Measurements from ENCODE around the gene HCN4.
A peak's percentile ranks its signal among the peaks of the same experiment; 100 is the strongest.
"Not testable (repeated sequence)": the region's sequence is repeated elsewhere in the genome, so short reads cannot be mapped to it uniquely, and the experiment has no call there.

HCN4 gene

GRCh38 chr15:73368301-73369136, at the start of gene HCN4:
HCN4 (minus strand) TSS chr15:73368958; CDS start chr15:73368270, 688 bp downstream.
- peak; percentile 66 for DNase-seq

- DNase-seq = no peak
These were observed 46.1 kb upstream of the HCN4 start for GRCh38 chr15:73414876-73415275.

GRCh38 chr15:73403171-73403570, 34.4 kb upstream of the HCN4 start:
- DNase-seq = no peak

- not testable (repeated sequence) for DNase-seq
These were observed 31.5 kb upstream of the HCN4 start for GRCh38 chr15:73400222-73400621.

- DNase-seq = no peak
These were observed 30.1 kb upstream of the HCN4 start for GRCh38 chr15:73398861-73399260.

GRCh38 chr15:73397461-73397860, 28.7 kb upstream of the HCN4 start:
- no peak for DNase-seq

- no peak for DNase-seq
These were observed 26.9 kb upstream of the HCN4 start for GRCh38 chr15:73395671-73396070.

- no peak for DNase-seq
These were observed 26.0 kb upstream of the HCN4 start for GRCh38 chr15:73394782-73395181.

- no peak for DNase-seq
These were observed 24.6 kb upstream of the HCN4 start for GRCh38 chr15:73393336-73393735.

GRCh38 chr15:73392025-73392424, 23.3 kb upstream of the HCN4 start:
- no peak for DNase-seq

- no peak for DNase-seq
These were observed 22.5 kb upstream of the HCN4 start for GRCh38 chr15:73391128-73391872.

GRCh38 chr15:73389971-73390544, 21.3 kb upstream of the HCN4 start:
- no peak for DNase-seq

- DNase-seq = no peak
These were observed 20.8 kb upstream of the HCN4 start for GRCh38 chr15:73389539-73389938.

GRCh38 chr15:73388256-73388781, 19.6 kb upstream of the HCN4 start:
- no peak for DNase-seq

- no peak for DNase-seq
These were observed 18.9 kb upstream of the HCN4 start for GRCh38 chr15:73387507-73388255.

GRCh38 chr15:73386886-73387506, 18.2 kb upstream of the HCN4 start:
- DNase-seq = no peak

GRCh38 chr15:73386238-73386637, 17.5 kb upstream of the HCN4 start:
- DNase-seq = no peak

GRCh38 chr15:73385205-73385604, 16.4 kb upstream of the HCN4 start:
- no peak for DNase-seq

- no peak for DNase-seq
These were observed 14.8 kb upstream of the HCN4 start for GRCh38 chr15:73383310-73384189.

- no peak for DNase-seq
These were observed 13.4 kb upstream of the HCN4 start for GRCh38 chr15:73382115-73382514.

- DNase-seq = no peak
These were observed 11.9 kb upstream of the HCN4 start for GRCh38 chr15:73380661-73381060.
